HepG2 (cell line): ENCODE data around the gene SH3GLB2. TPM values are rescaled to one million over a fixed set of nuclear protein-coding genes. Genes with fewer than 3 reads are reported as not detected.

Experiments
- DNMT3B ChIP-seq: conservative IDR thresholded peaks from 2 replicates; pipeline ENCODE4 v1.6.1; 2016; ENCODE audit warnings: missing biosample characterization, control low read depth
- HMGA1 ChIP-seq: sonication (generic); formaldehyde crosslinking; conservative IDR thresholded peaks from 2 replicates; pipeline ENCODE4 v1.4.0; 2020; ENCODE audit warnings: missing genetic modification reagents
- MIXL1 ChIP-seq: IDR thresholded peaks from 2 replicates; pipeline ENCODE4 v1.6.1; 2016
- REL ChIP-seq: sonication (generic); formaldehyde crosslinking; conservative IDR thresholded peaks from 2 replicates; pipeline ENCODE4 v1.8.0; 2022; ENCODE audit warnings: mild to moderate bottlenecking, missing genetic modification reagents, moderate library complexity
- RFX5 ChIP-seq: IDR thresholded peaks from 2 replicates; pipeline ENCODE4 v1.6.1; 2011; ENCODE audit warnings: low read depth, low read length, improper control_type of control experiment
- SIX4 ChIP-seq: sonication (generic); formaldehyde crosslinking; IDR thresholded peaks from 2 replicates; pipeline ENCODE4 v1.4.0; 2020; ENCODE audit warnings: missing genetic modification reagents
- SMARCE1 ChIP-seq: fragments of 450-650 bp; IDR thresholded peaks from 2 replicates; pipeline ENCODE4 v1.6.1; 2017; ENCODE audit warnings: borderline replicate concordance
- TEAD3 ChIP-seq: optimal IDR thresholded peaks from 2 replicates; pipeline ENCODE3; 2016; ENCODE audit warnings: borderline replicate concordance
- ZNF460 ChIP-seq: sonication (generic); formaldehyde crosslinking; IDR thresholded peaks from 2 replicates; pipeline ENCODE4 v1.5.1; 2020; ENCODE audit warnings: missing genetic modification reagents, mild to moderate bottlenecking, borderline replicate concordance
- polyA plus RNA-seq, 8 experiments: library from polyadenylated mRNA; depleted of rRNA in 3 of 8; stranded (reverse) in 7 of 8; unstranded in 1 of 8; fragments of >200 nt; fragmentation: Illumina TruSeq in 4 of 8; extraction: Trizol in 4 of 8; gene quantifications; 2 replicates each; pipeline versions ENCODE4 v1.2.1 to v1.2.3, GENCODE V29; 2011 to 2016; ENCODE audit warnings: low read depth in 4 of 8, missing spikeins in 1 of 8, mixed read lengths in 1 of 8; ENCODE audit not compliant: insufficient read depth in 1 of 8
- total RNA-seq, 5 experiments: library from RNA; depleted of rRNA; stranded (reverse); fragments of >200 nt; fragmentation: Illumina TruSeq; extraction: Trizol; gene quantifications; 2 replicates each; pipeline ENCODE4 v1.2.3, GENCODE V29; 2016; ENCODE audit warnings: low read depth in 1 of 5
- TF ChIP-seq, protein P1 (sequence below): sonication (generic); formaldehyde crosslinking; IDR thresholded peaks from 2 replicates; pipeline ENCODE4 v1.4.0; 2020; ENCODE audit warnings: low read depth, mild to moderate bottlenecking, missing genetic modification reagents
- TF ChIP-seq, protein P2 (sequence below): sonication (generic); formaldehyde crosslinking; IDR thresholded peaks from 2 replicates; pipeline ENCODE4 v1.9.0; 2021; ENCODE audit warnings: missing genetic modification reagents, borderline replicate concordance
- TF ChIP-seq, protein P3 (sequence below): sonication (generic); formaldehyde crosslinking; IDR thresholded peaks from 2 replicates; pipeline ENCODE4 v1.4.0; 2020; ENCODE audit warnings: mild to moderate bottlenecking, missing genetic modification reagents
- TF ChIP-seq, protein P4 (sequence below): IDR thresholded peaks from 2 replicates; pipeline ENCODE4 v1.6.1; 2016; ENCODE audit warnings: low read depth, missing genetic modification reagents, missing compliant biosample characterization
- TF ChIP-seq, protein P5 (sequence below): sonication (generic); formaldehyde crosslinking; IDR thresholded peaks from 2 replicates; pipeline ENCODE4 v1.5.1; 2020; ENCODE audit warnings: missing genetic modification reagents, mild to moderate bottlenecking, borderline replicate concordance
- TF ChIP-seq, protein P6 (sequence below): sonication (generic); formaldehyde crosslinking; IDR thresholded peaks from 2 replicates; pipeline ENCODE4 v1.4.0; 2020; ENCODE audit warnings: mild to moderate bottlenecking, missing genetic modification reagents
- TF ChIP-seq, protein P7 (sequence below): sonication (generic); formaldehyde crosslinking; IDR thresholded peaks from 2 replicates; pipeline ENCODE4 v1.4.0; 2020; ENCODE audit warnings: missing genetic modification reagents

Gene SH3GLB2
- total and polyA plus RNA-seq, 2 of the 13 experiments (the other 11 are each of a cell fraction or from before 2014, with no cell fraction given) = 24.0 to 40.6 TPM

DNA sequence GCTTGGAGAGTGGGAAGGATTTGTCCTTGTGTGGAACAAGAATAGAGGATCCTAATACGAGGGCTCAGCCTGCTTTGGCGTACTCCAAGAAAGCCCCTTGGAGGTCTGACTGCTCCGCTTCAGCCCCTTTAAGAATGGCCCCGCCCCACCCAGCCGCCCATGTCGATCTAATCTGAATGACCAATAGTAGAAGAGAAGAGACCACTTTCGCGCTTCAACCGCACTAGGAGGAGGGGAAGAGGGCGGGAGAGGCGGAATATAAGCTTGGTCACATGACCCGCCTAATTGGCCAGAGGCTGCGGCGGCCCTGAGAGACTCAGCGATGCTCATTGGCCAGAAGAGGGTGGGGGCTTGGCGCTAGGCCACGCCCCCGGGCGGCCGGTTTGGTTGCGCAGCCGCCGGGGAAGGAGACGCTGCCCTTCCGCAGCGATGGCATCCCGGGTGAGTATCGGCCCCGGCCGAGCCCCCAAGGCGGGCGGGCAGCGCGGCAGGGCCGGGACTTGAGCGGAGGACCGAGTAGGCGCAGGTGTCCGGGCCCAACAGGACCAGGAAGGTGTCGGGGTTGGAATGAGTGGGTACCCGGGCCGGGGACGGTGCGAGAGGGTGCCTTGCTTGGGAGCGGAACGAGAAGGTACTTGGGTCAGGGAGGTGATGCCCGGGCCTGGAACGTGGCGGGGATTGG is 8.3 kb upstream of the SH3GLB2 start, which contains the start of gene MIGA2 (continued):
- TF ChIP-seq, protein P1, sequence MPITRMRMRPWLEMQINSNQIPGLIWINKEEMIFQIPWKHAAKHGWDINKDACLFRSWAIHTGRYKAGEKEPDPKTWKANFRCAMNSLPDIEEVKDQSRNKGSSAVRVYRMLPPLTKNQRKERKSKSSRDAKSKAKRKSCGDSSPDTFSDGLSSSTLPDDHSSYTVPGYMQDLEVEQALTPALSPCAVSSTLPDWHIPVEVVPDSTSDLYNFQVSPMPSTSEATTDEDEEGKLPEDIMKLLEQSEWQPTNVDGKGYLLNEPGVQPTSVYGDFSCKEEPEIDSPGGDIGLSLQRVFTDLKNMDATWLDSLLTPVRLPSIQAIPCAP (CRISPR knock-in tag) = no peak
- TF ChIP-seq, protein P2, sequence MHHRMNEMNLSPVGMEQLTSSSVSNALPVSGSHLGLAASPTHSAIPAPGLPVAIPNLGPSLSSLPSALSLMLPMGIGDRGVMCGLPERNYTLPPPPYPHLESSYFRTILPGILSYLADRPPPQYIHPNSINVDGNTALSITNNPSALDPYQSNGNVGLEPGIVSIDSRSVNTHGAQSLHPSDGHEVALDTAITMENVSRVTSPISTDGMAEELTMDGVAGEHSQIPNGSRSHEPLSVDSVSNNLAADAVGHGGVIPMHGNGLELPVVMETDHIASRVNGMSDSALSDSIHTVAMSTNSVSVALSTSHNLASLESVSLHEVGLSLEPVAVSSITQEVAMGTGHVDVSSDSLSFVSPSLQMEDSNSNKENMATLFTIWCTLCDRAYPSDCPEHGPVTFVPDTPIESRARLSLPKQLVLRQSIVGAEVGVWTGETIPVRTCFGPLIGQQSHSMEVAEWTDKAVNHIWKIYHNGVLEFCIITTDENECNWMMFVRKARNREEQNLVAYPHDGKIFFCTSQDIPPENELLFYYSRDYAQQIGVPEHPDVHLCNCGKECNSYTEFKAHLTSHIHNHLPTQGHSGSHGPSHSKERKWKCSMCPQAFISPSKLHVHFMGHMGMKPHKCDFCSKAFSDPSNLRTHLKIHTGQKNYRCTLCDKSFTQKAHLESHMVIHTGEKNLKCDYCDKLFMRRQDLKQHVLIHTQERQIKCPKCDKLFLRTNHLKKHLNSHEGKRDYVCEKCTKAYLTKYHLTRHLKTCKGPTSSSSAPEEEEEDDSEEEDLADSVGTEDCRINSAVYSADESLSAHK (CRISPR knock-in tag) = no peak
- TF ChIP-seq, protein P3, sequence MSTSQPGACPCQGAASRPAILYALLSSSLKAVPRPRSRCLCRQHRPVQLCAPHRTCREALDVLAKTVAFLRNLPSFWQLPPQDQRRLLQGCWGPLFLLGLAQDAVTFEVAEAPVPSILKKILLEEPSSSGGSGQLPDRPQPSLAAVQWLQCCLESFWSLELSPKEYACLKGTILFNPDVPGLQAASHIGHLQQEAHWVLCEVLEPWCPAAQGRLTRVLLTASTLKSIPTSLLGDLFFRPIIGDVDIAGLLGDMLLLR (CRISPR knock-in tag) = no peak
- TF ChIP-seq RFX5 = 0 out of 2 replicates have a peak, but pooled peaks have one; percentile 15
- TF ChIP-seq, protein P4, sequence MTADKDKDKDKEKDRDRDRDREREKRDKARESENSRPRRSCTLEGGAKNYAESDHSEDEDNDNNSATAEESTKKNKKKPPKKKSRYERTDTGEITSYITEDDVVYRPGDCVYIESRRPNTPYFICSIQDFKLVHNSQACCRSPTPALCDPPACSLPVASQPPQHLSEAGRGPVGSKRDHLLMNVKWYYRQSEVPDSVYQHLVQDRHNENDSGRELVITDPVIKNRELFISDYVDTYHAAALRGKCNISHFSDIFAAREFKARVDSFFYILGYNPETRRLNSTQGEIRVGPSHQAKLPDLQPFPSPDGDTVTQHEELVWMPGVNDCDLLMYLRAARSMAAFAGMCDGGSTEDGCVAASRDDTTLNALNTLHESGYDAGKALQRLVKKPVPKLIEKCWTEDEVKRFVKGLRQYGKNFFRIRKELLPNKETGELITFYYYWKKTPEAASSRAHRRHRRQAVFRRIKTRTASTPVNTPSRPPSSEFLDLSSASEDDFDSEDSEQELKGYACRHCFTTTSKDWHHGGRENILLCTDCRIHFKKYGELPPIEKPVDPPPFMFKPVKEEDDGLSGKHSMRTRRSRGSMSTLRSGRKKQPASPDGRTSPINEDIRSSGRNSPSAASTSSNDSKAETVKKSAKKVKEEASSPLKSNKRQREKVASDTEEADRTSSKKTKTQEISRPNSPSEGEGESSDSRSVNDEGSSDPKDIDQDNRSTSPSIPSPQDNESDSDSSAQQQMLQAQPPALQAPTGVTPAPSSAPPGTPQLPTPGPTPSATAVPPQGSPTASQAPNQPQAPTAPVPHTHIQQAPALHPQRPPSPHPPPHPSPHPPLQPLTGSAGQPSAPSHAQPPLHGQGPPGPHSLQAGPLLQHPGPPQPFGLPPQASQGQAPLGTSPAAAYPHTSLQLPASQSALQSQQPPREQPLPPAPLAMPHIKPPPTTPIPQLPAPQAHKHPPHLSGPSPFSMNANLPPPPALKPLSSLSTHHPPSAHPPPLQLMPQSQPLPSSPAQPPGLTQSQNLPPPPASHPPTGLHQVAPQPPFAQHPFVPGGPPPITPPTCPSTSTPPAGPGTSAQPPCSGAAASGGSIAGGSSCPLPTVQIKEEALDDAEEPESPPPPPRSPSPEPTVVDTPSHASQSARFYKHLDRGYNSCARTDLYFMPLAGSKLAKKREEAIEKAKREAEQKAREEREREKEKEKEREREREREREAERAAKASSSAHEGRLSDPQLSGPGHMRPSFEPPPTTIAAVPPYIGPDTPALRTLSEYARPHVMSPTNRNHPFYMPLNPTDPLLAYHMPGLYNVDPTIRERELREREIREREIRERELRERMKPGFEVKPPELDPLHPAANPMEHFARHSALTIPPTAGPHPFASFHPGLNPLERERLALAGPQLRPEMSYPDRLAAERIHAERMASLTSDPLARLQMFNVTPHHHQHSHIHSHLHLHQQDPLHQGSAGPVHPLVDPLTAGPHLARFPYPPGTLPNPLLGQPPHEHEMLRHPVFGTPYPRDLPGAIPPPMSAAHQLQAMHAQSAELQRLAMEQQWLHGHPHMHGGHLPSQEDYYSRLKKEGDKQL (CRISPR knock-in tag) = no peak
- TF ChIP-seq SMARCE1 = no peak
- TF ChIP-seq, protein P5, sequence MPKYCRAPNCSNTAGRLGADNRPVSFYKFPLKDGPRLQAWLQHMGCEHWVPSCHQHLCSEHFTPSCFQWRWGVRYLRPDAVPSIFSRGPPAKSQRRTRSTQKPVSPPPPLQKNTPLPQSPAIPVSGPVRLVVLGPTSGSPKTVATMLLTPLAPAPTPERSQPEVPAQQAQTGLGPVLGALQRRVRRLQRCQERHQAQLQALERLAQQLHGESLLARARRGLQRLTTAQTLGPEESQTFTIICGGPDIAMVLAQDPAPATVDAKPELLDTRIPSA = 0 out of 2 replicates have a peak, but pooled peaks have one; percentile 46
- TF ChIP-seq, protein P6, sequence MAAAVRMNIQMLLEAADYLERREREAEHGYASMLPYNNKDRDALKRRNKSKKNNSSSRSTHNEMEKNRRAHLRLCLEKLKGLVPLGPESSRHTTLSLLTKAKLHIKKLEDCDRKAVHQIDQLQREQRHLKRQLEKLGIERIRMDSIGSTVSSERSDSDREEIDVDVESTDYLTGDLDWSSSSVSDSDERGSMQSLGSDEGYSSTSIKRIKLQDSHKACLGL = no peak
- no peak for TF ChIP-seq DNMT3B (CRISPR knock-in tag)
- no peak for TF ChIP-seq SIX4 (CRISPR knock-in tag)
- TF ChIP-seq REL (CRISPR knock-in tag) = no peak
- TF ChIP-seq HMGA1 (CRISPR knock-in tag) = no peak
- peak; percentile 80; the same call in 1 of the 2 replicates for TF ChIP-seq MIXL1 (CRISPR knock-in tag)
- TF ChIP-seq TEAD3 = peak; percentile 49
- no peak for TF ChIP-seq ZNF460 (CRISPR knock-in tag)
- TF ChIP-seq, protein P7, sequence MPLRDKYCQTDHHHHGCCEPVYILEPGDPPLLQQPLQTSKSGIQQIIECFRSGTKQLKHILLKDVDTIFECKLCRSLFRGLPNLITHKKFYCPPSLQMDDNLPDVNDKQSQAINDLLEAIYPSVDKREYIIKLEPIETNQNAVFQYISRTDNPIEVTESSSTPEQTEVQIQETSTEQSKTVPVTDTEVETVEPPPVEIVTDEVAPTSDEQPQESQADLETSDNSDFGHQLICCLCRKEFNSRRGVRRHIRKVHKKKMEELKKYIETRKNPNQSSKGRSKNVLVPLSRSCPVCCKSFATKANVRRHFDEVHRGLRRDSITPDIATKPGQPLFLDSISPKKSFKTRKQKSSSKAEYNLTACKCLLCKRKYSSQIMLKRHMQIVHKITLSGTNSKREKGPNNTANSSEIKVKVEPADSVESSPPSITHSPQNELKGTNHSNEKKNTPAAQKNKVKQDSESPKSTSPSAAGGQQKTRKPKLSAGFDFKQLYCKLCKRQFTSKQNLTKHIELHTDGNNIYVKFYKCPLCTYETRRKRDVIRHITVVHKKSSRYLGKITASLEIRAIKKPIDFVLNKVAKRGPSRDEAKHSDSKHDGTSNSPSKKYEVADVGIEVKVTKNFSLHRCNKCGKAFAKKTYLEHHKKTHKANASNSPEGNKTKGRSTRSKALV = no peak
